Astrocyte (in vitro differentiated cells and primary cell): ENCODE data around the gene SMG5. TPM values are rescaled to one million over a fixed set of nuclear protein-coding genes. Genes with fewer than 3 reads are reported as not detected.

ENCODE experiments used
- DNase-seq: peaks from one replicate; pipeline ENCODE4 v3.0.0-alpha.2; 2010; ENCODE audit warnings: low read depth
- FAIRE-seq: peaks from 2 replicates; lab custom pipeline; 2011; peaks lifted over from hg19 to GRCh38; lab: Jason Lieb, UNC
- H2AFZ ChIP-seq: 2 replicates; pipeline ENCODE4 v1.6.0; 2012; ENCODE audit warnings: low read depth, low read length, inconsistent platforms
- H3K27ac ChIP-seq: 2 replicates; pipeline ENCODE4 v1.5.1; 2011; ENCODE audit warnings: low read depth, low read length, inconsistent platforms
- H3K27me3 ChIP-seq: 2 replicates; pipeline ENCODE4 v1.6.0; 2011; ENCODE audit warnings: low read length, inconsistent platforms; ENCODE audit not compliant: insufficient read depth
- H3K36me3 ChIP-seq: 2 replicates; pipeline ENCODE4 v1.5.1; 2011; ENCODE audit warnings: low read length, inconsistent platforms; ENCODE audit not compliant: insufficient read depth
- H3K4me1 ChIP-seq: 2 replicates; pipeline ENCODE4 v1.5.1; 2011; ENCODE audit warnings: low read length, inconsistent platforms; ENCODE audit not compliant: insufficient read depth
- H3K4me2 ChIP-seq: 2 replicates; pipeline ENCODE4 v1.6.0; 2012; ENCODE audit warnings: low read length, inconsistent platforms
- H3K4me3 ChIP-seq: 2 replicates; pipeline ENCODE4 v1.5.1; 2011; ENCODE audit warnings: low read depth, mild to moderate bottlenecking, low read length, inconsistent platforms; ENCODE audit not compliant: insufficient read depth
- H3K79me2 ChIP-seq: 2 replicates; pipeline ENCODE4 v1.6.0; 2012; ENCODE audit warnings: mild to moderate bottlenecking, low read length, inconsistent platforms; ENCODE audit not compliant: insufficient read depth
- H3K9ac ChIP-seq: 2 replicates; pipeline ENCODE4 v1.6.0; 2012; ENCODE audit warnings: mild to moderate bottlenecking, low read length, inconsistent platforms
- H3K9me3 ChIP-seq: 2 replicates; pipeline ENCODE4 v1.5.1; 2012; ENCODE audit warnings: low read depth, mild to moderate bottlenecking, low read length, inconsistent platforms; ENCODE audit not compliant: insufficient read depth
- H4K20me1 ChIP-seq: 2 replicates; pipeline ENCODE4 v1.6.0; 2012; ENCODE audit warnings: low read length, inconsistent platforms; ENCODE audit not compliant: insufficient read depth
- H3K27ac Mint-ChIP-seq: one replicate; pipeline ENCODE4 v1.8.0; 2021; ENCODE audit warnings: mild to moderate bottlenecking, mixed read lengths; ENCODE audit not compliant: unreplicated experiment
- H3K27me3 Mint-ChIP-seq: one replicate; pipeline ENCODE4 v1.8.0; 2021; ENCODE audit warnings: low read depth, mixed read lengths; ENCODE audit not compliant: unreplicated experiment
- H3K36me3 Mint-ChIP-seq: one replicate; pipeline ENCODE4 v1.8.0; 2021; ENCODE audit warnings: low read depth, mixed read lengths; ENCODE audit not compliant: unreplicated experiment
- H3K4me1 Mint-ChIP-seq: one replicate; pipeline ENCODE4 v1.8.0; 2021; ENCODE audit warnings: low read depth, mixed read lengths; ENCODE audit not compliant: unreplicated experiment
- H3K4me3 Mint-ChIP-seq: one replicate; pipeline ENCODE4 v1.8.0; 2021; ENCODE audit warnings: mild to moderate bottlenecking, moderate library complexity, mixed read lengths; ENCODE audit not compliant: unreplicated experiment
- H3K9me3 Mint-ChIP-seq: one replicate; pipeline ENCODE4 v1.8.0; 2021; ENCODE audit warnings: mild to moderate bottlenecking, mixed read lengths; ENCODE audit not compliant: unreplicated experiment
- EZH2 ChIP-seq: IDR thresholded peaks from 2 replicates; pipeline ENCODE4 v1.6.1; 2012; ENCODE audit warnings: mild to moderate bottlenecking, low read length, inconsistent platforms; ENCODE audit not compliant: insufficient read depth
- total RNA-seq: library from RNA; stranded (reverse); gene quantifications from 2 replicates; pipeline ENCODE4 v1.2.1, GENCODE V29; 2021
- TF ChIP-seq, protein P1 (sequence below): IDR thresholded peaks from 2 replicates; pipeline ENCODE4 v1.5.1; 2011; ENCODE audit warnings: low read depth, mild to moderate bottlenecking, inconsistent platforms, low read length, moderate library complexity; ENCODE audit not compliant: insufficient read depth

The SMG5 gene
- total RNA-seq, 1 donor from 2014 or later = 81.4 TPM

DNA sequence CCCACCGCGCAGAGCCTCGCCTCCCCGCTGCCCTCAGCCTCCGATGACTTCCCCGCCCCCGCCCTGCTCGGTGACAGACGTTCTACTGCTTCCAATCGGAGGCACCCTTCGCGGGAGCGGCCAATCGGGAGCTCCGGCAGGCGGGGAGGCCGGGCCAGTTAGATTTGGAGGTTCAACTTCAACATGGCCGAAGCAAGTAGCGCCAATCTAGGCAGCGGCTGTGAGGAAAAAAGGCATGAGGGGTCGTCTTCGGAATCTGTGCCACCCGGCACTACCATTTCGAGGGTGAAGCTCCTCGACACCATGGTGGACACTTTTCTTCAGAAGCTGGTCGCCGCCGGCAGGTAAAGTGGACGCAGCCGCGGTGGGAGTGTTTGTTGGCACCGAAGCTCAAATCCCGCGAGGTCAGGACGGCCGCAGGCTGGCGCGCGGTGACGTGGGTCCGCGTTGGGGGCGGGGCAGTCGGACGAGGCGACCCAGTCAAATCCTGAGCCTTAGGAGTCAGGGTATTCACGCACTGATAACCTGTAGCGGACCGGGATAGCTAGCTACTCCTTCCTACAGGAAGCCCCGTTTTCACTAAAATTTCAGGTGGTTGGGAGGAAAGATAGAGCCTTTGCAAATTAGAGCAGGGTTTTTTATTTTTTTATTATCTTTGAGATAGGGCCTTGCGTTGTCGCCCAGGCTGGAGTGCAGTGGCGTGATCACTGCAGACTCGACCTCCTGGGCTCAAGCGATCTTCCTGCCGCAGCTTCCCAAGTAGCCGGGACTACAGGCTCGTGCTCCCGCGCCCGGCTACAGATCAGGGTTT, 69.6 kb downstream of the SMG5 start, which contains the start of gene PMF1:
Gene PMF1, plus strand, starts transcription at position 175 of the 811 bp plus-strand sequence. Its CDS starts 9 bp downstream, at position 184.
- Mint-ChIP-seq H3K27me3 (no peaks in the 10 kb centered on the region), H3K36me3 (peaks cover 26% of the 10 kb centered on the region)

DNA sequence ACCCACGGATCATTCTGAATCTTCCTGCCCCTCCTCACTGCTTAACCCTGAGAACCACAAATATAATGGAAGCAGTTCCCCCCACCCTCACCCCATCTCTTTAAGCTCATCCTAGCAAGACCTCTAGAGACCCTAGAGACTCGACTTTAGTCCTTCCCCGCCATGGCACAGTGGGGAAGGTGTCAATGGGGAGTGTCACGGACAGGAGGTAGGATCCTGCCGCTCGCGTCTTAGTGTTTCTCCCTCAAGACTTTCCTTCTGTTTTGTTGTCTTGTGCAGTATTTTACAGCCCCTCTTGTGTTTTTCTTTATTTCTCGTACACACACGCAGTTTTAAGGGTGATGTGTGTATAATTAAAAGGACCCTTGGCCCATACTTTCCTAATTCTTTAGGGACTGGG, 70.5 kb downstream of the SMG5 start:
- H3K27me3 Mint-ChIP-seq = no peaks in the 10 kb centered on the region
- TF ChIP-seq, protein P1, sequence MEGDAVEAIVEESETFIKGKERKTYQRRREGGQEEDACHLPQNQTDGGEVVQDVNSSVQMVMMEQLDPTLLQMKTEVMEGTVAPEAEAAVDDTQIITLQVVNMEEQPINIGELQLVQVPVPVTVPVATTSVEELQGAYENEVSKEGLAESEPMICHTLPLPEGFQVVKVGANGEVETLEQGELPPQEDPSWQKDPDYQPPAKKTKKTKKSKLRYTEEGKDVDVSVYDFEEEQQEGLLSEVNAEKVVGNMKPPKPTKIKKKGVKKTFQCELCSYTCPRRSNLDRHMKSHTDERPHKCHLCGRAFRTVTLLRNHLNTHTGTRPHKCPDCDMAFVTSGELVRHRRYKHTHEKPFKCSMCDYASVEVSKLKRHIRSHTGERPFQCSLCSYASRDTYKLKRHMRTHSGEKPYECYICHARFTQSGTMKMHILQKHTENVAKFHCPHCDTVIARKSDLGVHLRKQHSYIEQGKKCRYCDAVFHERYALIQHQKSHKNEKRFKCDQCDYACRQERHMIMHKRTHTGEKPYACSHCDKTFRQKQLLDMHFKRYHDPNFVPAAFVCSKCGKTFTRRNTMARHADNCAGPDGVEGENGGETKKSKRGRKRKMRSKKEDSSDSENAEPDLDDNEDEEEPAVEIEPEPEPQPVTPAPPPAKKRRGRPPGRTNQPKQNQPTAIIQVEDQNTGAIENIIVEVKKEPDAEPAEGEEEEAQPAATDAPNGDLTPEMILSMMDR = no peak
- TF ChIP-seq EZH2 = no peak
- H3K4me3 Mint-ChIP-seq = peak overlapping the region; percentile 91
- Histone ChIP-seq H4K20me1 (peaks cover 5% of the 10 kb centered on the region), H3K9ac (peak overlapping the region; percentile 98), H3K79me2 (peaks cover 22% of the 10 kb centered on the region), H3K4me3 (peak overlapping the region; percentile 92), H3K9me3 (no peaks in the 10 kb centered on the region), H3K36me3 (peaks cover 6% of the 10 kb centered on the region), H3K27ac (peak overlapping the region; percentile 99), H3K4me2 (peak overlapping the region; percentile 95), H3K4me1 (peaks cover 5% of the 10 kb centered on the region), H3K27me3 (no peaks in the 10 kb centered on the region), H2AFZ (peak overlapping the region; percentile 96)
- FAIRE-seq = no peak
- peaks cover 33% of the 10 kb centered on the region for H3K36me3 Mint-ChIP-seq
- H3K4me1 Mint-ChIP-seq = peaks cover 4% of the 10 kb centered on the region
- peak overlapping the region; percentile 99 for H3K27ac Mint-ChIP-seq
- no peaks in the 10 kb centered on the region for H3K9me3 Mint-ChIP-seq
- no peak for DNase-seq

More for the DNA sequence above, 69.6 kb downstream of the SMG5 start, which contains the start of gene PMF1:
- DNase-seq (peak; percentile 91), FAIRE-seq (no peak)
- Histone ChIP-seq H3K36me3 (peaks cover 3% of the 10 kb centered on the region), H3K79me2 (peaks cover 20% of the 10 kb centered on the region), H3K9ac (peak within 1 kb of the TSS; percentile 98), H2AFZ (peak within 1 kb of the TSS; percentile 96), H3K9me3 (no peaks in the 10 kb centered on the region), H3K4me1 (peaks cover 10% of the 10 kb centered on the region), H3K27ac (peak within 1 kb of the TSS; percentile 99), H4K20me1 (peaks cover 6% of the 10 kb centered on the region), H3K4me2 (peak within 1 kb of the TSS; percentile 95), H3K4me3 (peak within 1 kb of the TSS; percentile 92), H3K27me3 (no peaks in the 10 kb centered on the region)
- peak within 1 kb of the TSS; percentile 91 for H3K4me3 Mint-ChIP-seq
- peak within 1 kb of the TSS; percentile 99 for H3K27ac Mint-ChIP-seq
- no peaks in the 10 kb centered on the region for H3K9me3 Mint-ChIP-seq
- H3K4me1 Mint-ChIP-seq = peaks cover 4% of the 10 kb centered on the region
- TF ChIP-seq, protein P1 = no peak
- TF ChIP-seq EZH2 = no peak
